T-helper 17 cell (primary cell): ENCODE results near the gene ACOXL. TPM values are rescaled to one million over a fixed set of nuclear protein-coding genes. Genes with fewer than 3 reads are reported as not detected.

ENCODE experiments used
- ATAC-seq: fragments of 150-1000 bp; cut with Tn5 transposase; 2 replicates; pipeline ENCODE4 v1.10.0; 2021; ENCODE audit warnings: mild to moderate bottlenecking, moderate library complexity
- DNase-seq, 3 donors: peaks; one replicate each; pipeline versions ENCODE4 v3.0.0 to v3.0.0-alpha.2; 2020 to 2021
- H3K9me3 ChIP-seq: one replicate; pipeline ENCODE4 v1.7.0; 2013; ENCODE audit warnings: low read length, mild to moderate bottlenecking; ENCODE audit not compliant: control insufficient read depth, poor library complexity, severe bottlenecking
- H3K27ac Mint-ChIP-seq: one replicate; pipeline ENCODE4 v1.8.0; 2022; ENCODE audit warnings: mild to moderate bottlenecking, moderate library complexity, mixed read lengths
- H3K27me3 Mint-ChIP-seq: one replicate; pipeline ENCODE4 v1.8.0; 2022; ENCODE audit warnings: mixed read lengths
- H3K36me3 Mint-ChIP-seq: one replicate; pipeline ENCODE4 v1.8.0; 2022; ENCODE audit warnings: low read depth, mixed read lengths
- H3K4me1 Mint-ChIP-seq: one replicate; pipeline ENCODE4 v1.8.0; 2022; ENCODE audit warnings: mild to moderate bottlenecking, mixed read lengths
- H3K4me3 Mint-ChIP-seq: one replicate; pipeline ENCODE4 v1.8.0; 2022; ENCODE audit warnings: mild to moderate bottlenecking, moderate library complexity, mixed read lengths
- total RNA-seq, 4 donors: library from RNA in 2 of 4; stranded (reverse) in 2 of 4; gene quantifications; one replicate each; pipeline ENCODE4 v1.2.3 and lab custom pipeline; 2022 to 2026

ACOXL gene
- total RNA-seq, 2 donors from 2014 or later, result not detected

GRCh38 chr2:111024496-111024895 is 292.1 kb downstream of the ACOXL start:
- no peak overlapping the region for H3K4me3 Mint-ChIP-seq
- peaks cover 5% of the 10 kb centered on the region for H3K4me1 Mint-ChIP-seq
- H3K27ac Mint-ChIP-seq, result no peak overlapping the region
- no peaks in the 10 kb centered on the region for H3K9me3 ChIP-seq
- no peak for ATAC-seq
- H3K36me3 Mint-ChIP-seq, result peaks cover 3% of the 10 kb centered on the region
- DNase-seq, result no peak
- H3K27me3 Mint-ChIP-seq, result peaks cover 58% of the 10 kb centered on the region

GRCh38 chr2:111025288-111025687 is 292.9 kb downstream of the ACOXL start:
- Mint-ChIP-seq H3K4me3 (no peak overlapping the region), H3K36me3 (peaks cover 3% of the 10 kb centered on the region), H3K4me1 (peaks cover 7% of the 10 kb centered on the region), H3K27ac (no peak overlapping the region), H3K27me3 (peaks cover 62% of the 10 kb centered on the region)
- H3K9me3 ChIP-seq, result no peaks in the 10 kb centered on the region
- DNase-seq (no peak), ATAC-seq (no peak)

GRCh38 chr2:111028720-111029119 is 296.3 kb downstream of the ACOXL start:
- Mint-ChIP-seq H3K27me3 (peaks cover 60% of the 10 kb centered on the region), H3K4me1 (peaks cover 9% of the 10 kb centered on the region), H3K27ac (no peak overlapping the region), H3K36me3 (no peaks in the 10 kb centered on the region), H3K4me3 (no peak overlapping the region)
- ATAC-seq (no peak), DNase-seq (no peak)
- no peaks in the 10 kb centered on the region for H3K9me3 ChIP-seq

- no peak overlapping the region for H3K4me3 Mint-ChIP-seq
- H3K9me3 ChIP-seq, result no peaks in the 10 kb centered on the region
- H3K36me3 Mint-ChIP-seq, result no peaks in the 10 kb centered on the region
- H3K4me1 Mint-ChIP-seq, result peaks cover 9% of the 10 kb centered on the region
- H3K27ac Mint-ChIP-seq, result no peak overlapping the region
- H3K27me3 Mint-ChIP-seq, result peaks cover 60% of the 10 kb centered on the region
- no peak for ATAC-seq
- no peak for DNase-seq
Measured at GRCh38 chr2:111029181-111029927, 297.0 kb downstream of the ACOXL start.

- Mint-ChIP-seq H3K27ac (no peak overlapping the region), H3K4me1 (peaks cover 8% of the 10 kb centered on the region), H3K27me3 (peaks cover 63% of the 10 kb centered on the region), H3K36me3 (no peaks in the 10 kb centered on the region), H3K4me3 (no peak overlapping the region)
- DNase-seq, result no peak
- H3K9me3 ChIP-seq, result no peaks in the 10 kb centered on the region
- no peak for ATAC-seq
Measured at GRCh38 chr2:111030260-111030891, 298.0 kb downstream of the ACOXL start.

- no peak for ATAC-seq
- Mint-ChIP-seq H3K4me1 (peaks cover 7% of the 10 kb centered on the region), H3K27me3 (peaks cover 63% of the 10 kb centered on the region), H3K4me3 (no peak overlapping the region), H3K36me3 (no peaks in the 10 kb centered on the region), H3K27ac (no peak overlapping the region)
- H3K9me3 ChIP-seq, result no peaks in the 10 kb centered on the region
- no peak for DNase-seq
Measured at GRCh38 chr2:111030945-111031344, 298.6 kb downstream of the ACOXL start.

- no peak overlapping the region for H3K4me3 Mint-ChIP-seq
- peaks cover 68% of the 10 kb centered on the region for H3K27me3 Mint-ChIP-seq
- no peak for ATAC-seq
- no peaks in the 10 kb centered on the region for H3K36me3 Mint-ChIP-seq
- peaks cover 7% of the 10 kb centered on the region for H3K4me1 Mint-ChIP-seq
- DNase-seq, result no peak
- no peak overlapping the region for H3K27ac Mint-ChIP-seq
- no peaks in the 10 kb centered on the region for H3K9me3 ChIP-seq
Measured at GRCh38 chr2:111031546-111032478, 299.4 kb downstream of the ACOXL start.

- Mint-ChIP-seq H3K27ac (no peak overlapping the region), H3K4me3 (no peak overlapping the region), H3K36me3 (no peaks in the 10 kb centered on the region), H3K4me1 (peaks cover 7% of the 10 kb centered on the region), H3K27me3 (peaks cover 78% of the 10 kb centered on the region)
- H3K9me3 ChIP-seq, result no peaks in the 10 kb centered on the region
- no peak for ATAC-seq
- DNase-seq, result no peak
Measured at GRCh38 chr2:111032721-111033429, 300.5 kb downstream of the ACOXL start.

- no peaks in the 10 kb centered on the region for H3K9me3 ChIP-seq
- H3K27ac Mint-ChIP-seq, result no peak overlapping the region
- H3K27me3 Mint-ChIP-seq, result peaks cover 87% of the 10 kb centered on the region
- H3K4me3 Mint-ChIP-seq, result no peak overlapping the region
- no peaks in the 10 kb centered on the region for H3K36me3 Mint-ChIP-seq
- DNase-seq, result no peak
- ATAC-seq, result no peak
- peaks cover 7% of the 10 kb centered on the region for H3K4me1 Mint-ChIP-seq
Measured at GRCh38 chr2:111034146-111034545, 301.8 kb downstream of the ACOXL start.

GRCh38 chr2:111034606-111035005 is 302.2 kb downstream of the ACOXL start:
- no peak for ATAC-seq
- H3K27me3 Mint-ChIP-seq, result peaks cover 86% of the 10 kb centered on the region
- DNase-seq, result no peak
- H3K4me3 Mint-ChIP-seq, result no peak overlapping the region
- peaks cover 7% of the 10 kb centered on the region for H3K4me1 Mint-ChIP-seq
- no peaks in the 10 kb centered on the region for H3K36me3 Mint-ChIP-seq
- no peak overlapping the region for H3K27ac Mint-ChIP-seq
- H3K9me3 ChIP-seq, result no peaks in the 10 kb centered on the region

GRCh38 chr2:111035830-111036441 is 303.6 kb downstream of the ACOXL start:
- Mint-ChIP-seq H3K27me3 (peaks cover 85% of the 10 kb centered on the region), H3K4me1 (peaks cover 2% of the 10 kb centered on the region), H3K36me3 (peaks cover 2% of the 10 kb centered on the region), H3K27ac (no peak overlapping the region), H3K4me3 (no peak overlapping the region)
- H3K9me3 ChIP-seq, result no peaks in the 10 kb centered on the region
- ATAC-seq (no peak), DNase-seq (no peak)

- no peak for DNase-seq
- Mint-ChIP-seq H3K4me3 (no peak overlapping the region), H3K4me1 (peaks cover under 1% of the 10 kb centered on the region), H3K36me3 (peaks cover 2% of the 10 kb centered on the region), H3K27ac (no peak overlapping the region), H3K27me3 (peaks cover 84% of the 10 kb centered on the region)
- no peak for ATAC-seq
- no peaks in the 10 kb centered on the region for H3K9me3 ChIP-seq
Measured at GRCh38 chr2:111037128-111037527, 304.8 kb downstream of the ACOXL start.
